Measurements from ENCODE around the gene FAM98A. TPM values are rescaled to one million over a fixed set of nuclear protein-coding genes. Genes with fewer than 3 reads are reported as not detected.

FAM98A gene
- total RNA-seq, 1 donor from 2014 or later, result 43.6 TPM

DNA sequence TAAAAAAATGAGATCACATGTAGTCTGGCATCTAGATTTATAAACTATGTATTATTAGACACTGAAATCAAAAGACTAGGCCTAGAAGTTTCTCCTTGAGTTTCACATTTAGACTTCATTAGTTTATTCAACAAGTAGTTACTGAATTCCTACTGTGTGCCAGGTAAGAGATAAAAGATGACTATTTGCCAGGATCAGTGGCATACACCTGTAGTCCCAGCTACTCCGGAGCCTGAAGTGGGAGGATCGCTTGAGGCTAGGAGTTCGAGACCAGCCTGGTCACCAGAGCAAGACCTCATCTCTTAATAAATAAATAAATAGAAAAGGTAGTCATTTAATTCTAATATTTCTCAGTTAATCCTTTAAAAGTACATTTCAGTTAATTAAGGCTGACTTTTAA is 2.1 kb downstream of the FAM98A start:
- intact Hi-C loops (cut with DNase I), result no loop called here
- Histone ChIP-seq H3K27me3 (no peaks in the 10 kb centered on the region), H3K9me3 (no peaks in the 10 kb centered on the region), H3K36me3 (peaks cover 29% of the 10 kb centered on the region), H3K27ac (no peak overlapping the region), H3K4me3 (no peak overlapping the region), H3K4me1 (peaks cover 19% of the 10 kb centered on the region)
- DNase-seq (no peak), ATAC-seq (no peak)
- TF ChIP-seq, protein P1, sequence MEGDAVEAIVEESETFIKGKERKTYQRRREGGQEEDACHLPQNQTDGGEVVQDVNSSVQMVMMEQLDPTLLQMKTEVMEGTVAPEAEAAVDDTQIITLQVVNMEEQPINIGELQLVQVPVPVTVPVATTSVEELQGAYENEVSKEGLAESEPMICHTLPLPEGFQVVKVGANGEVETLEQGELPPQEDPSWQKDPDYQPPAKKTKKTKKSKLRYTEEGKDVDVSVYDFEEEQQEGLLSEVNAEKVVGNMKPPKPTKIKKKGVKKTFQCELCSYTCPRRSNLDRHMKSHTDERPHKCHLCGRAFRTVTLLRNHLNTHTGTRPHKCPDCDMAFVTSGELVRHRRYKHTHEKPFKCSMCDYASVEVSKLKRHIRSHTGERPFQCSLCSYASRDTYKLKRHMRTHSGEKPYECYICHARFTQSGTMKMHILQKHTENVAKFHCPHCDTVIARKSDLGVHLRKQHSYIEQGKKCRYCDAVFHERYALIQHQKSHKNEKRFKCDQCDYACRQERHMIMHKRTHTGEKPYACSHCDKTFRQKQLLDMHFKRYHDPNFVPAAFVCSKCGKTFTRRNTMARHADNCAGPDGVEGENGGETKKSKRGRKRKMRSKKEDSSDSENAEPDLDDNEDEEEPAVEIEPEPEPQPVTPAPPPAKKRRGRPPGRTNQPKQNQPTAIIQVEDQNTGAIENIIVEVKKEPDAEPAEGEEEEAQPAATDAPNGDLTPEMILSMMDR (IDR thresholded peaks at IDR 0.05), result no peak

DNA sequence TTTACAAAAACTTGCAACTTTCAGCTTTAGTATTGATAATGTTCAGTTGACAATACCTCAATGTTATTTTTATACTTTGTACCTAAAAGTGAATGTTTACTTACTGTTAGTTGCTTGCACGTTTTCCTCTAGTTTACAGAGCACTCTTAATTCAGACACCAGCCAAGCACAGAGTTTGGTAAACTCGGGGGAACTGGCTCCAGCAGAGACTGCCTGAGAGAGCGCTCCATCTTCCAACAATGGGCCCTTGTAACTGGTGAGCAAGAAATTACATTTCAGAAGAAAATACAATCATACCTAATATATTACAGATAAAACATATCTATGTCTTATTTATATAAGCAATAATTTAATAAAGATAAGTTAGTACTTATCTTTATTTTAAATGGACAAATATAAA is 3.7 kb downstream of the FAM98A start:
- DNase-seq (no peak), ATAC-seq (no peak)
- intact Hi-C loops (cut with DNase I), result no loop called here
- no peaks in the 10 kb centered on the region for H3K27me3 ChIP-seq
- no peak overlapping the region for H3K4me3 ChIP-seq
- H3K9me3 ChIP-seq, result no peaks in the 10 kb centered on the region
- no peak overlapping the region for H3K27ac ChIP-seq
- H3K36me3 ChIP-seq, result peaks cover 45% of the 10 kb centered on the region
- TF ChIP-seq, protein P1 (IDR thresholded peaks at IDR 0.05), result no peak
- H3K4me1 ChIP-seq, result peaks cover 19% of the 10 kb centered on the region

DNA sequence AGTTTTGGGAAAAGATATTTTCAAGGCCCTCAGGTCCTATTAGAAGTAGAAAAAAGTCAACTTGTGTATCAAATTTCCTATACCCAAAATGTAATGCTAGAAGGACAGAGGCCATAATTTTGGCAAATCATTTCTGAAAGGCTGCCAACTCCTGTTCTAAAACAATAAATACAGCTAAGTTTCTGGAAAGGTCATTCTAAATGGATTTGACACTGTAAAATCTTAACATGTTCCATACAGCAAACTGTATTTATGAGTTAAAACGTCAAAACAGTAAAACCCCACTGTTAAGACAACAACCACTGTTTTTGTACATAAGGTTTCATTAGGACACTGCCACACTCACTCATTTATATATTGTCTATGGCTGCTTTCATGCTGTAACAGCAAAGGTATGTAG is 9.7 kb downstream of the FAM98A start:
- ATAC-seq (no peak), DNase-seq (no peak)
- Histone ChIP-seq H3K36me3 (peaks cover 77% of the 10 kb centered on the region), H3K27ac (no peak overlapping the region), H3K27me3 (no peaks in the 10 kb centered on the region), H3K9me3 (no peaks in the 10 kb centered on the region), H3K4me1 (peaks cover 13% of the 10 kb centered on the region), H3K4me3 (no peak overlapping the region)
- intact Hi-C loops (cut with DNase I), result loop anchor here (10.0 kb wide), 1 partner anchor 175 kb away; no protein-coding TSS in a partner anchor
- TF ChIP-seq, protein P1 (IDR thresholded peaks at IDR 0.05), result no peak

DNA sequence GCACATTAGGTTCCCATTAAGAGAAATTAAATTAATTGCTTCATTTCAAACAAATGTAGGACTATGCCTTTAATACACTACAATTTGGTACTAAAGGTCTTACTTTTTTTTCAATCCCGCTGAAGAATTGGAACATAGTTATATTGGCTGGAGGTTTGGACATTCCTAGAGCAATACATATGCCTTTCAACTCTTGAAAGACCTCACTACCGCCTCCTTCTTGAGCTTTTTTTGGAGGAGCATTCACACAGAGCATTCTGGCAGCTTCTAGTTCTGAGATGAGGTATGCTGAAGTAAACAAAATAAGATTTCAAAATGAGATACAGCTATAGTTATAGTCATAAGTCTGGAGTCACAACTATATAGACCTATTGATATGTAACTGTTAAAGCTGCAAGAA is 10.9 kb downstream of the FAM98A start:
- peaks cover 13% of the 10 kb centered on the region for H3K4me1 ChIP-seq
- H3K36me3 ChIP-seq, result peaks cover 76% of the 10 kb centered on the region
- H3K9me3 ChIP-seq, result no peaks in the 10 kb centered on the region
- H3K27ac ChIP-seq, result no peak overlapping the region
- H3K27me3 ChIP-seq, result no peaks in the 10 kb centered on the region
- TF ChIP-seq, protein P1 (IDR thresholded peaks at IDR 0.05), result no peak
- no peak for DNase-seq
- ATAC-seq, result no peak
- no peak overlapping the region for H3K4me3 ChIP-seq
- intact Hi-C loops (cut with DNase I), result loop anchor here (10.0 kb wide), 1 partner anchor 173 kb away; no protein-coding TSS in a partner anchor

DNA sequence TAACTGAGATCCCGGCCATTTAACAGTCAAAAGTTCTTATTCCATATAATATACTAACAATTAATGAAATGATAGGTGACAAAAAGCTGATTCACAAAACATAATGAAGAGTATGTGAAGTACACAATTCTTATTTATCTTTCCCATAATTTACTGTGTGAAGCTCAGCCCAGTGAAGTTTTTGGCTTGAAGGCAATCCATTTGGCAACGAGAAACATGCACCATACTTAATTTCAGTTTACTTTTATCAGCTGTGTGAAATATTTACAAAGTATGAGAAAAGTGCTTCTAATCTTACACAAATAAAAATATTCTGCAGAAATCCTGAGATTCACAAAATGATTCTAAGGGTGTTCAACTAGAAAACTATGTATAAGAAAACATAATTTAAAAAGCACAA is 12.3 kb downstream of the FAM98A start:
- Histone ChIP-seq H3K9me3 (no peaks in the 10 kb centered on the region), H3K36me3 (peaks cover 62% of the 10 kb centered on the region), H3K4me1 (peaks cover 13% of the 10 kb centered on the region), H3K27ac (no peak overlapping the region), H3K4me3 (no peak overlapping the region), H3K27me3 (no peaks in the 10 kb centered on the region)
- DNase-seq (no peak), ATAC-seq (no peak)
- intact Hi-C loops (cut with DNase I), result loop anchor here (10.0 kb wide), 1 partner anchor 172 kb away; no protein-coding TSS in a partner anchor
- TF ChIP-seq, protein P1 (IDR thresholded peaks at IDR 0.05), result no peak

Measured in upper lobe of right lung (tissue), 1 donor.